GM18868 (cell line): ENCODE measurements around the gene NPPA.
"Not testable (repeated sequence)": the region's sequence is repeated elsewhere in the genome, so short reads cannot be mapped to it uniquely, and the experiment has no call there.

Experiments used
- ATAC-seq: cut with Tn5 transposase; IDR thresholded peaks from one replicate; pipeline ENCODE4 v1.9.1; 2021; ENCODE audit warnings: mild to moderate bottlenecking, moderate library complexity; ENCODE audit not compliant: unreplicated experiment

The NPPA gene

DNA sequence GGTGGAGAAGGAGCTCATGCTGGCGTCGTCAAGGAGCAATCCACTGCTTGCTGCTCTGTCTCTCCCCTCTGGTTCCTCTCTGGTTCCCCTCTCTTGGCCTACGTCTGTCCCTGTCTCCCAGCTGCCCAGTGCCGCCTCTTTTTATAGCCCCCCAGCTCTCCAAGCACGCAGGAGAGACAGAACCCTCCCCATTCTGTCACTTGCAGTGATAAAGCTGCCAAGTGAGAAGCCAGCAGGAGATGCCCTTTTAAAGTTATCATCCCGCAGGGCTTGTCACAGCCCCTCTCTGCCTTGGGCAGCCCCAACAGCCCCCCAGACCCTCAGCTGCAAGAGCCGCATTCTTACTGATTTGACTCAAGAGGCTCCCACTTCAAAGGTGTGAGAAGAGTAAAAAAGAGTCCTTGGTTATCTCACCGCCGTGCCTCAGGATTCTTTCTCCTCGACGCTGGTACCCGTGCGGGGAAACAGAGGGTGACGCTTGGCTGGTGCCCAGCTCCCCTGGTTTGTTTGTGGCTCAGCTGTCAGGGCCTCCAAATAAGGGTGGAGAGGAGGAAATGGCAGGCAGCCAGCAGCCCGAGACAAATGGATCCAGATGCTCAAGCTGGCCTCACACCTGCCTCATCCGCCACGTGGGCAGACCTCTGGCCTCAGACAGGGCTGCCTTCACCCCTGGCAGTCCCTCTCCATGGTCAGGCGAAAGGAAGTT lies at the start of gene NPPA:
Gene NPPA (minus strand): TSS at position 117 of the 706 bp plus-strand sequence. CDS start 99 bp downstream, at position 18.
- ATAC-seq: no peak

GRCh38 chr1:11894501-11894900 lies 46.9 kb upstream of the NPPA start:
- not testable (repeated sequence) for ATAC-seq

GRCh38 chr1:11893907-11894251 lies 46.3 kb upstream of the NPPA start:
- no peak for ATAC-seq

DNA sequence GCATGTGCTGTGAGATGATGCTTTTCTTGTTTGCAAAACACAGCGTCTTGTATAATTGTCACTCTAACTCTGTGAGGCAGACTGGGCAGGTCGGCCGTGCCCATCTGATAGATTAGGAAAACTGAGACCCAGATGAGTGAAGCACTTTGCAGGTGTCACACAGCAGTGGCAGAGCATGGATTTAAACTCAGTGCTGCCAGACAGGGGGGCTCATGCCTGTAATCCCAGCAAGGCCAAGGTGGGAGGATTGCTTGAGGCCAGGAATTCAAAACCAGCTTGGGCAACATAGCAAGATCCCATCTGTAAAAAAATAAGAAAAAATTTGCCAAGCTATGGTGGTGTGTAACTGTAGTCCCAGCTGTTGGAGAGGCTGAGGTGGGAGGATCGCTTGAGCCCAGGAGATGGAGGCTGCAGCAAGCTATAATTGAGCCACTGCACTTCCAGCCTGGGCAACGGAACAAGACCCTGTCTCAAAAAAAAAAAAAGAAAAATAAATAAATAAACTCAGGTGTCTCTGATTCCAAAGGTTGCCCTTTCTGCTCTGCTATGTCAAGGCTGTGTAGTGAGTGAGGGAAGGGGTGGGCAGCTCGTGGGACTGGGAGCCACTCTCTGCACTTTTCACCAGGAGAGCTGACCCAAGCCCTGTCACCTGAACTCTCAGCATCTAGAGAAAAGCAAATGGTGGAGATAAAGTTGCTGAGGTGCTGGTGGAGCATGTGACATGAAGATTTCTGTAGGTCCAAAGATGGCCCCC lies 44.0 kb upstream of the NPPA start:
- ATAC-seq: no peak

- ATAC-seq: no peak
Measured at GRCh38 chr1:11888877-11889208, 41.3 kb upstream of the NPPA start.

- ATAC-seq: no peak
Measured at GRCh38 chr1:11888206-11888876, 40.8 kb upstream of the NPPA start.

- no peak for ATAC-seq
Measured at GRCh38 chr1:11887666-11888007, 40.1 kb upstream of the NPPA start.

DNA sequence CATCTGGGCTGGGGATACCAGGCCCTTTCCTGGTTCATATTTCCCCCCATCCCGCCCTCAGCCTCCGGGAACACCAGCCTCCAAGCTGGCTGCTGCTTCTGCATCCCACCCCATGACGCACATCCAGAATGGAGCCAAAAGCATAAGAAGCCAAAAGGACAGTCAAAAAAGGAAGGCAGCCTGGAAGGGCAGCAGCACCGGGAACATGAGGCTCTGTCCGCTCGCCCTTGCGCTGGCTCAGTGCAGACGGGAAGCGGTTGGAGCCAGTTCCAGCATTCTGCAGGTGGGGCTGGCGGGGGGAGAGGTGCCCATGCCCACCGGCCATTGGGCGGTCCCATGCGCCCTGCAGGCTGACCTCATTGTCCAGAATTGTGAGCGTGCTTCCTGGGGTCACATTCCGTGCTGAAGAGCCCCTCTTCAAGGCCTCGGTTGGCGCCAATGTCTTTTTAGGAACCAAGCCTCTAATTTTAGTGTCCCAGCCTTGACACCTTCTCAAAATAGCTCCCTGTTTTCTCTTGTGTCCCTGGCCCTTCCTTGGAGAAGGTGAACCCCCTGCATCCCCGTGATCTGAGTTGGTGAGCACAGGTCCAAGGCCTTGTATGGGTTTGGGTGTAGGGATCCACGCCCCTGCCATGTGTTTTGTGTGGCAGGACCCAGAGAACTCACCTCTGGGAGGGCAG lies 39.5 kb upstream of the NPPA start:
- ATAC-seq: no peak

- no peak for ATAC-seq
Measured at GRCh38 chr1:11885916-11886315, 38.3 kb upstream of the NPPA start.

- ATAC-seq: no peak
Measured at GRCh38 chr1:11882814-11883538, 35.4 kb upstream of the NPPA start.

DNA sequence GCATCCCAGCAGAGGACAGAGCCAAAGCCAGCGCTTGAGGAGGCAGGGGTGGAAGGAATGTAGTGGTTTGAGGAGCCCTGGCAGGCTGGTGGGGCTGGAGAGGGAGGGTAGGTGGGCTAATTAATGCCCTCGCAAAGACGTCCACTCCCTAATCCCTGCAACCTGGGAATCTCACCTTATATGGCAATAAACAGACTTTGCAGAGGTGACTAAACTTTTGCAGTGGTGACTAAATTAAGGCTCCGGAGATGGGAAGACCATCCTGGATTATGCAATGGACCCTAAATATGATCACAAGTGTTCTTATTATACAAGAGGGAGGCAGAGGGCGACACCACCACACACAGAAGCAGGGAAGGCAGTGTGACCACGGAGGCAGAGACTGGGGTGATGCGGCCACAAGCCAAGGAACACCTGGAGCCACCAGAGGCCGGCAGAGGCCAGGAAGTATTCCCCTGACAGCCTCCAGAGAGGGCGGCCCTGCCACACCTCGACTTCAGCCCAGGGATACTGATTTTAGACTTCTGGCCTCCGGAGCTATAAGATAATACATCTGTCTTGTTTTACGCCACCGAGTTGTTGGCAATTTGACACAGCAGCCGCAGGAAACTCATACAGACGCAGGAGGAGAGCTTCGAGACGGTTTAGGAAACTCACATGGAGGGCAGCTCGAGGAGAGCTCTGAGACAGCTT lies 34.3 kb upstream of the NPPA start:
- no peak for ATAC-seq

DNA sequence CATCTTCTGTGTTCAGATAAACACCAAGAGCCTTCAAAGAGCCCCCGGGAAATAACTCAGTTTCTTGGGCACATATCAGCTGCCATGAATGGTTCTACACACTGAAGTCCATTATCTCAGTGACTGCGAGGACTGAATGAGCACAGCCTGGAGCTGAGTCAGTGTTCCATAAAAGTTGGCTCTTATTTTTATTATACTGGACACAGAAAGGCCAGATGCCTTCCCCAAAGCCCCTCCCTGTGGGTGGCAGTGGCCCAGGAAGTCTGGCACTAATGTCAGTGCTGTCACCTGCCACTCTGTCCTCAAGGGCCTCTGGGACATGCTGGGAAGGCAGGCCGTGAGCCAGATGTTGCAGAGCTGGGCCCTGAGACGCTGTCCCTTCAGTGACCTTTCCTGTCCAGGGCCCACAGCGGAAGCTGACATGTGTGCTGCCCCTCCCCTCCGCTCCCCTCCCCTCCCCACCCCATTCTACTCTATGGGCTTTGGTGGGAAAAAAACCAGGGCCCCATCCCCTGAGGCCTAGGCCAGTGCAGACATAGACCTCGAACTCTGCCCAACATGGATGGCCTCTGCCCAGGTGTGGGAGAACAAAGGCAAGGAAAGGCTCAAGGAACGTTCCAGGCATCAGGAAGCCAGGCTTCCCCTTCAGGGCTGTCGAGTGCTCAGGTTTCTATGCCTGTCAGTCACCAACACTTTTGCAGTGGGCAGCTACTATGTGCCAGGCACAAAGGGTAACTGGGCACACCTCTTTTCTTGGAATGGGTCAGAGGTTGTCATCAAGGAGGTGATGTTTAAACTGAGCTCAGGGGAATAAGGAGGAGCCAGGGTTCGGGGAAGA lies 33.5 kb upstream of the NPPA start:
- ATAC-seq: no peak

- ATAC-seq: no peak
Measured at GRCh38 chr1:11880181-11880575, 32.6 kb upstream of the NPPA start.

GRCh38 chr1:11879311-11880180 lies 32.0 kb upstream of the NPPA start:
- ATAC-seq: no peak

GRCh38 chr1:11878891-11879190 lies 31.3 kb upstream of the NPPA start:
- no peak for ATAC-seq

GRCh38 chr1:11878081-11878890 lies 30.7 kb upstream of the NPPA start:
- no peak for ATAC-seq

DNA sequence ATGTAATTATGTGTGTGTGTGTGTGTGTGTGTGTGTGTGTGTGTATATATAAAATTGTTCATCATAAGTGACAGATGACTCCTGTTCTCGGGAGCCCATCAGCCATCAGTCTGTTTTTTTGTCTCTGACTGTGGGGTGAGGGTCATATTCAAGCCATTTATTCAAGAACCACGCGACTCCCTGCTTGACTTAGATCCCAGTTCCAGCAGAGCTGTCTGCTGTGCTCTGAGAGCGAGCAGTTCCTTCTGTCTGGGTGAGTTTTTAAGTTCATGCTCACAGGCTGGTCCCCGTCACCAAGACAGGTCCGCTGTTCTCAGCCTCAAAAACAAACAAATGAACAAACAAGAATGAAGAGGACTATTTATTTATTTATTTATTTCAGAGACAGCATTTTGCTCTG lies 29.5 kb upstream of the NPPA start:
- ATAC-seq: no peak

GRCh38 chr1:11875094-11875493 lies 27.5 kb upstream of the NPPA start:
- no peak for ATAC-seq
